ENCODE results near the gene SOX8.

The SOX8 gene

DNA sequence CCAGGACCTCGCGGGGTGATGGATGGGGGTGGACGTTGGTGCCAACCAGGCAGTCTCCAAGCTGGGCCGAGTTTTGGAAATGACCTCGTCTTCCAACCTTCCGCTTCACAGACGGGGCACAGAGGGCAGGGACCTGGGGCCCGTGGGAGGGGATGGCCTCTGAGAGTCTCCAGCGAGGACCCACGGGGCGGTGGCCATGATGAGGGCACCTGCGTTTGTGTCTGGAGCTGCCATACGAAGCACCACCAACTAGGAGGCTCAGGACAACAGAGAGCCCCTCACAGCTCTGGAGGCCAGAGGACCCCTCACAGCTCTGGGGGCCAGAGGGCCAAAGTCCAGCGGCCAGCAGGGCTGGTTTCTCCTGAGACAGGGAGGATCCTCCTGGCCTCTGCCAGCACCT lies 26.5 kb downstream of the SOX8 start:
- no peak for TF ChIP-seq ZNF274 (IDR thresholded peaks at IDR 0.05; ENCODE audit: low read depth, low read length)
- H3K4me3 ChIP-seq (ENCODE audit: low read length) = no peak overlapping the region

DNA sequence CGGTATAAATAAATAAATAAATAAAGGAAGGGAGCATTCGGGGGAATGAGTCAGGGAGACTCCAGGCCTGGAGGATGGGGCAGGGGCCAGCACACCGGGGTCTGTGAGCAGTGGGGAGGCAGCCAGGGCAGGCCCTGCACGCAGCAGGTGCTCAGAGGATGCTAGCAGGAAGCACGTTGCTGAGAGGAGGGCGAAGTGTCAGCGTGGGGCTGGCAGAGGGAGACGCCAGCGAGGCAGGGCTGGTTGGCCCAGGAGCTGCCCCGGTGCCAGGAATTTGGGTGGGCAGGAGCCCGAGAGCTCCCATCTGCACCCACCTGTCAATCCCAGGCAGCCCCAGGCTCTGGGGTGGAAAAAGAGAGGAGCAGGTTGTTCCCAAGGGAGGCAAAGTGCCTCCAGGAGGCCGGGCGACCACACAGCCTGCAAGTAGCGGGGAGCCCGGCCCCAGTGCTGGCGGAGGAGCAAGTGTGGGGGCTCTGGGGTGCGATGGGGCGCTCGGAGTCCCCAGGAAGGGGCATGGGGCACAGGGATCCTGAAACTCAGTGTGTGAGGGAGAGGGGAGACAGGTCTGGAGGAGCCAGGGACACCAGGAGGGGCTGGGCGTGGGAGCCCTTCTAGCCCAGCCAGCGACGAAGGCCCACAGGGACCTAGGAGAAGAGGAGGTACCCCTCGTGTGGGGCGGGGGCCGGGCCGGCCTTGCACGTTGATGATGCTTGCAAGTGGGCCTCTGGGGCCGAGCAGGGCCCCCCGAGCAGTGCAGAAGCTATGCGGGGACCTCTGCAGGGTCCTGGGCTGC lies 28.0 kb downstream of the SOX8 start:
- H3K4me3 ChIP-seq (ENCODE audit: low read length) = no peak overlapping the region
- no peak for TF ChIP-seq ZNF274 (IDR thresholded peaks at IDR 0.05; ENCODE audit: low read depth, low read length)

DNA sequence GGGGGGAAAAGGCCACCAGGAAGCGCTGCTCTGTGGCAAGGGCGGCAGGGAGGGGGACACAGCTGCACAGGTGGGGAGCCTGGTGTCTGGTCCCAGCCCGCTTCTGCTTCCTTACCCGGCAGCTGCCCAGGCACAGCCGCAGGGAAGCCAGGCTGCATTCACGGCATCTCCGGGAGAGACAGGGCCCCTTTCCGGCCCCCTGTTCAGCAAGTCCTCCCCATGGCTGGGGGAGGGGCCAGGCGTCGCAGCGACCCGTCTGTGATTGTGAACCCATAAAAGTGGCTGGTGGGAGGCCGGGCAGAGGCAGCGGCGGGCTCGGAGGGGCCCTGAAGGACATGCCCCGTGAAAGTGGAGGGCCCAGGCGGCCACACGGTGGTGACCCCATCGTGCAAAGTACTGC lies 28.7 kb downstream of the SOX8 start:
- TF ChIP-seq ZNF274 (IDR thresholded peaks at IDR 0.05; ENCODE audit: low read depth, low read length) = no peak
- H3K4me3 ChIP-seq (ENCODE audit: low read length) = no peak overlapping the region

DNA sequence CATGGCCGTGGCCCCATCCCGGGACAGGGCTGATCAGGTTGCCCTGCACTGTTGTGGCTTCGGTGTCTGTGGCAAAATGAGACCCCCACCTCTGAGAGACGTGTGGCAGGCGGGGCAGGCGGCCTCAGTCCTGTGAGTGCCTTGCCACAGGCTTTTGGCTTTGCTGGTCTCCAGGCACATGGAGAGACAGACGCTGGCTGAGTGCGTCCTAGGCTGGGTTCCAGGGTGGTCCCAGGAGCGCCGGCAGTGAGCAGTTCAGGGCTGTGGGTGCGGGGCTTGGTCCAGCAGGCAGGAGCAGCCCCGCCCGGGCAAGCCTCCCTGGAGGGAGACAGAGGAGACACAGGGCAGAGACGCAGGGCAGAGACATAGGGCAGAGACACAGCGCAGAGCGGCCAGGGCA lies 29.2 kb downstream of the SOX8 start:
- TF ChIP-seq ZNF274 (IDR thresholded peaks at IDR 0.05; ENCODE audit: low read depth, low read length) = no peak
- H3K4me3 ChIP-seq (ENCODE audit: low read length) = no peak overlapping the region

- no peak for TF ChIP-seq ZNF274 (IDR thresholded peaks at IDR 0.05; ENCODE audit: low read depth, low read length)
- H3K4me3 ChIP-seq (ENCODE audit: low read length) = no peak overlapping the region
Observed at GRCh38 chr16:1011316-1012082, 29.9 kb downstream of the SOX8 start.

DNA sequence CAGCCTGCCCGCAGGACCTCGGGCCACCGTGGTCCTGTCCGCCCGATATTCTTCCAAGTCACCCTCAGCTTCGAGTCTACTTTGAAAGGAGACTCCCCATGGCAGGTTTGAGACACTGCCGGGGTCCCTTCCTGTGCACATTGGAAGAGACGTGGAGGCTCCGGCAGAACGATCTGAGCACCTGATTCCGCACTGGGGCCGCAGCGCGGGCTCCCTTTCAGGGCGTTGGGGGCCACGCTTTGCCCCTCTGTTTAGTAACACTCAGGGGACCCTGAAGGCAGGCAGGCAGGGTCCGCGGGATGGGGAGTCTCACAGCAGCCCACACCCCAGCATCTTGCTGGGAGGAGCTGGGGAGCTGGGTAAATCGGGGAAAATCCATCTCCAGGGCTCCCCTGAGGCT lies 30.6 kb downstream of the SOX8 start:
- no peak overlapping the region for H3K4me3 ChIP-seq (ENCODE audit: low read length)
- TF ChIP-seq ZNF274 (IDR thresholded peaks at IDR 0.05; ENCODE audit: low read depth, low read length) = no peak

- H3K4me3 ChIP-seq (ENCODE audit: low read length) = no peak overlapping the region
- no peak for TF ChIP-seq ZNF274 (IDR thresholded peaks at IDR 0.05; ENCODE audit: low read depth, low read length)
Observed at GRCh38 chr16:1012722-1013592, 31.4 kb downstream of the SOX8 start.

GRCh38 chr16:1013593-1013900 lies 32.0 kb downstream of the SOX8 start:
- TF ChIP-seq ZNF274 (IDR thresholded peaks at IDR 0.05; ENCODE audit: low read depth, low read length) = no peak

GRCh38 chr16:1014221-1014620 lies 32.7 kb downstream of the SOX8 start:
- H3K4me3 ChIP-seq (ENCODE audit: low read length) = no peak overlapping the region
- TF ChIP-seq ZNF274 (IDR thresholded peaks at IDR 0.05; ENCODE audit: low read depth, low read length) = no peak

More at GRCh38 chr16:1013593-1013900, 32.0 kb downstream of the SOX8 start:
- no peak overlapping the region for H3K4me3 ChIP-seq (ENCODE audit: low read length)

- H3K4me3 ChIP-seq (ENCODE audit: low read length) = no peak overlapping the region
- no peak for TF ChIP-seq ZNF274 (IDR thresholded peaks at IDR 0.05; ENCODE audit: low read depth, low read length)
Observed at GRCh38 chr16:1014771-1015495, 33.4 kb downstream of the SOX8 start.

DNA sequence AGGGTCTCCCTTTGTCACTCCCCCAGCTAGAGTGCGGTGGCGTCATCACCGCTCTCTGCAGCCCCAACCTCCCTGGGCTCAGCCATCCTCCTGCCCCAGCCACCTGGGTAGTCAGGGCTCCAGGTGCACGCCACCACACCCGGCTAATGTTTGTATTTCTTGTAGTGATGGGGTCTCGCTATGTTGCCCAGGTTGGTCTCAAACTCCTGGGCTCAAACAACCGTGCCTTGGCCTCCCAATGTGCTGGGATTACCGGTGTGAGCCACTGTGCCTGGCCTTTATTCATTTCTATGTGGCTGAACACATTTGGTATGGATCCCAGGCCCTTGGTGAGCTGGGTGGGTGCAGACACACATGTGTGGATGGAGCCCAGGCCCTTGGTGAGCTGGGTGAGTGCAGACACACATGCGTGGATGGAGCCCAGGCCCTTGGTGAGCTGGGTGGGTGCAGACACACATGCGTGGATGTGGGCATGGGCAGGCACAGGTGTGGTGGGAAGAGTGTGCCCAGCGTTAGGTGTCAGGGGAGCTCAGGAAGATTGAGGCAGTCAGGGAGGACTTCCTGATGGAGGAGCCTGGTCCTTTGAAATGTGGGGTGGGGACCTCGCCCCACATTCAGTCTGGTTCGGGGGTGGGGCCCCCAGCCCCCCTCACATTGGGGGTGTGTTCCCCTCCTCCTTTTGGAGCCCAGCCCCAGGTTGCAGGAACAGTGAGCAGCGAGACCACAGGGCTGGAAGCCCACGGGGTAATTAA lies 37.1 kb downstream of the SOX8 start:
- H3K4me3 ChIP-seq (ENCODE audit: low read length) = no peak overlapping the region
- TF ChIP-seq ZNF274 (IDR thresholded peaks at IDR 0.05; ENCODE audit: low read depth, low read length) = no peak

DNA sequence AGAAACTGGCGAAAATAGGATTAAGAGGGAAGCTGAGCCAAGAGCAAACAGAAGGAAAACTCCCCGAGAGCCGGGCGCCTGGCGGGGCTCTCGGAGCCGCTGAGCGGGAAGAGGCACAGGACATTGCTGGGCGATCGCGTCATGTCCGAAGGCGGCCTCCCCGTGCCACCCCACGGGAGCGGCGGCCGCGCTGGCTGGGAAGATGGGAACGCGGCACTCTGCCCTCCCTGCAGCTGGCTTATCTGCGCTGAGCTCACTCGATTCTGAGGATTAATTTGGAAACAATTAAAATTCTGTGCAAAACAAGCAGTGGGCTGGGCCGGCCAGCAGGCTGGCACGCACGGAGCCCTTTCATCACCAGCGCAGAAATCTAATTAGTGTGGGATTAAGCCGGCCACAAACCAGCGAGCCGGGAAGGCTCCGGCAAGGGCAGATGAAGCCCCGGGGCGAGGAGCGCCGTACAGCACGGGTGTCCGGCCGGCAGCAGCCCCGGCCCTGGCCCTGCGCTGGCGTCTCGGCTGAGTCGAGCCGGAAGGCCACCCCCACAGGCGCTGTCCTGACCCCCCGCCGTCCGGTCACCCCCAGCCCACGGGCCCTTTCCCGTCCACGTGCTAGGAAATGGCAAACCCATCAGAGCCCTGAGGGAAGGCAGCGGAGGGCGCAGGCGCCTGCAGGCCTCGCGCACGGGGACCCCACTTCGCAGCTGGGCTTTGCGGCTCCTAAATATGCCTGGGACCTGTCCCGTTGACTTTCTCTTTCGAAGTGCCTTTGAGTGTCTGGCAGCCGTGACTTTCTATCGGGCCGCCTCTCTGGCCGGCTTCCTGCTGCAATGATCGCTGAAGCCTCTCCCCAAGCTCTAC lies 37.9 kb downstream of the SOX8 start:
- no peak for TF ChIP-seq ZNF274 (IDR thresholded peaks at IDR 0.05; ENCODE audit: low read depth, low read length)
- no peak overlapping the region; the same call in 1 of the 2 replicates for H3K4me3 ChIP-seq (ENCODE audit: low read length)

Data from GM08714 (cell line).